H1 (cell line): Measurements from ENCODE around the gene LRCH1. TPM values are rescaled to one million over a fixed set of nuclear protein-coding genes. Genes with fewer than 3 reads are reported as not detected.

Experiments used
- CHD7 ChIP-seq: fragments of 300-600 bp; sonication (generic); IDR thresholded peaks from 2 replicates; pipeline ENCODE4 v1.7.1; 2012; ENCODE audit warnings: low read length, moderate library complexity, mild to moderate bottlenecking, inconsistent platforms; ENCODE audit not compliant: insufficient replicate concordance
- CTBP2 ChIP-seq: IDR thresholded peaks from 2 replicates; pipeline ENCODE4 v1.7.0; 2011; ENCODE audit warnings: borderline replicate concordance, mild to moderate bottlenecking, moderate library complexity, mixed read lengths, low read length; ENCODE audit not compliant: insufficient read depth, insufficient read length
- EZH2 ChIP-seq: fragments of 200-600 bp; sonication (generic); IDR thresholded peaks from 2 replicates; pipeline ENCODE4 v1.7.1; 2012; ENCODE audit warnings: low read depth, mild to moderate bottlenecking, moderate library complexity, low read length, inconsistent platforms; ENCODE audit not compliant: severe bottlenecking
- GTF2F1 ChIP-seq: IDR thresholded peaks from 2 replicates; pipeline ENCODE4 v1.6.1; 2012; ENCODE audit warnings: low read depth, low read length, improper control_type of control experiment, borderline replicate concordance
- KDM5A ChIP-seq: fragments of 200-600 bp; IDR thresholded peaks from 2 replicates; pipeline ENCODE4 v1.7.1; 2012; ENCODE audit warnings: mild to moderate bottlenecking, low read length, inconsistent platforms, mixed read lengths
- polyA plus RNA-seq, 7 experiments: library from polyadenylated mRNA; depleted of rRNA in 3 of 7; stranded (reverse) in 5 of 7; unstranded in 2 of 7; fragments of >200 nt in 5 of 7; fragments of 200-250 nt in 2 of 7; gene quantifications; 1 replicate in 5 of 7; 2 replicates in 1 of 7; 4 replicates in 1 of 7; pipeline versions ENCODE4 v1.2.1 to v1.2.3, GENCODE V29; 2011 to 2013; ENCODE audit warnings: missing spikeins in 2 of 7, mixed read lengths in 2 of 7
- total RNA-seq: library from RNA; stranded (reverse); fragmentation: NEBNext Ultra II Directional; extraction: Animal tissue kit (Norgen Biotek cat#: 25700); gene quantifications from 2 replicates; pipeline ENCODE4 v1.2.1, GENCODE V29; 2021

Gene LRCH1
- total and polyA plus RNA-seq, 2 of the 8 experiments (the other 6 are each of a cell fraction or from before 2014, with no cell fraction given), result 3.0 to 10.1 TPM

- TF ChIP-seq CHD7 (no peak), CTBP2 (no peak), EZH2 (no peak), GTF2F1 (no peak), KDM5A (no peak)
Measured at GRCh38 chr13:46672338-46673090, 119.5 kb downstream of the LRCH1 start (continued).
